VCaP (cell line): Measurements from ENCODE around the gene DERA.
"Not testable (repeated sequence)": the region's sequence is repeated elsewhere in the genome, so short reads cannot be mapped to it uniquely, and the experiment has no call there.

Experiments used
- H3K27ac ChIP-seq: fragments of 450-650 bp; 2 replicates; pipeline ENCODE4 v1.5.1; 2017
- TF ChIP-seq, protein P1 (sequence below): fragments of 450-650 bp; conservative IDR thresholded peaks from 2 replicates; pipeline ENCODE4 v1.5.1; 2017; ENCODE audit warnings: mild to moderate bottlenecking, moderate library complexity

The DERA gene

DNA sequence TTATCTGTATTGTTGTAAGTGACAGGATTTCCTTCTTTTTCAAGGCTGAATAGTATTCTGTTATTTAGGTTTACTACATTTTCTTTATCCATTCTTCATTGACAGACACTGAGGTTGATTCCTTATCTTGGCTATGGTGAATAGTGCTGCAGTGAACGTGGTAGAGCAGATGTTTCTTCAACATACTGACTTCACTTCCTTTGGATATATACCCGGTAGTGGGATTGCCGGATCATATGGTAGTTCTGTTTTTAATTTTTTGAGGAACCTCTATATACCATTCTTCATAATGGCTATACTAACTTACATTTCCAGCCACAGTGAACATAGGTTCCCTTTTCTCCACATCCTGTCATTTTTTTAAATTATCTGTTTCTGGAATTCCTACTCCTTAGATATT is 21.8 kb downstream of the DERA start:
- TF ChIP-seq, protein P1, sequence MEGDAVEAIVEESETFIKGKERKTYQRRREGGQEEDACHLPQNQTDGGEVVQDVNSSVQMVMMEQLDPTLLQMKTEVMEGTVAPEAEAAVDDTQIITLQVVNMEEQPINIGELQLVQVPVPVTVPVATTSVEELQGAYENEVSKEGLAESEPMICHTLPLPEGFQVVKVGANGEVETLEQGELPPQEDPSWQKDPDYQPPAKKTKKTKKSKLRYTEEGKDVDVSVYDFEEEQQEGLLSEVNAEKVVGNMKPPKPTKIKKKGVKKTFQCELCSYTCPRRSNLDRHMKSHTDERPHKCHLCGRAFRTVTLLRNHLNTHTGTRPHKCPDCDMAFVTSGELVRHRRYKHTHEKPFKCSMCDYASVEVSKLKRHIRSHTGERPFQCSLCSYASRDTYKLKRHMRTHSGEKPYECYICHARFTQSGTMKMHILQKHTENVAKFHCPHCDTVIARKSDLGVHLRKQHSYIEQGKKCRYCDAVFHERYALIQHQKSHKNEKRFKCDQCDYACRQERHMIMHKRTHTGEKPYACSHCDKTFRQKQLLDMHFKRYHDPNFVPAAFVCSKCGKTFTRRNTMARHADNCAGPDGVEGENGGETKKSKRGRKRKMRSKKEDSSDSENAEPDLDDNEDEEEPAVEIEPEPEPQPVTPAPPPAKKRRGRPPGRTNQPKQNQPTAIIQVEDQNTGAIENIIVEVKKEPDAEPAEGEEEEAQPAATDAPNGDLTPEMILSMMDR: no peak
- H3K27ac ChIP-seq: no peak overlapping the region

DNA sequence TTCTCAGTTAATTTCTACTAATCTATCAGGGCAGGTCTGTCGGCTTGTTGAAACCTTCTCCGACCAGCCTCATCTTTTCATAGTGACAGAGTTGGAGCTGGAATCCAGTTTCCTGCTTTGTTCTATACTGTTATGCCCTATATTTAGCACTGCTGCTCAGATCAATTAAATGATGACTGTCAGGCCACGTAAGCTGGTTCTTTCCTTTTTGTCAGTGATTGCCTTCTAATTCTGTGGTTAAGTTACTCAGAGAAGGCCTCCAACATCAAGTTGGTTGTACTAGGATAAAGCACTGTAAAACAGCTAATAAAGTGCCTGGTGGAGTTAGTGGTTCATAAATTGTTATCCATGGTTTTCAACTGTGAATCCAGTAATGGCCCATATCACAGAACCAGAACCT is 22.6 kb downstream of the DERA start:
- TF ChIP-seq, protein P1: no peak
- no peak overlapping the region for H3K27ac ChIP-seq

DNA sequence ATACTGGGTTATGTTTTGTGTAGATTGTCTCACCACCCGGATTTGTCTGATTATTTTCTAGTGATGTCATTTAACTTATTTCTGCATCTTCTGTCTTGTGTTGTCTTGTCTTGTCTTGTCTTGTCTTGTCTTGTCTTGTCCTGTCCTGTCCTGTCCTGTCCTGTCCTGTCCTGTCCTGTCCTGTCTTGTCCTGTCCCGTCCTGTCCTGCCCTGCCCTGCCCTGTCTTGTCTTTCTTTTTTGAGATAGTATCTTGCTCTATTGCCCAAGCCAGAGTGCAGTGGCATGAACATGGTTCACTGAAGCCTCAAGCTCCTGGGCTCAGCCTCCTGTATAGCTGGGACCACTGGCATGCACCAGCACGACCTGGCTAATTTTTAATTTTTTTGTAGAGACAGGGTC is 25.6 kb downstream of the DERA start:
- H3K27ac ChIP-seq: no peak overlapping the region
- TF ChIP-seq, protein P1: no peak

DNA sequence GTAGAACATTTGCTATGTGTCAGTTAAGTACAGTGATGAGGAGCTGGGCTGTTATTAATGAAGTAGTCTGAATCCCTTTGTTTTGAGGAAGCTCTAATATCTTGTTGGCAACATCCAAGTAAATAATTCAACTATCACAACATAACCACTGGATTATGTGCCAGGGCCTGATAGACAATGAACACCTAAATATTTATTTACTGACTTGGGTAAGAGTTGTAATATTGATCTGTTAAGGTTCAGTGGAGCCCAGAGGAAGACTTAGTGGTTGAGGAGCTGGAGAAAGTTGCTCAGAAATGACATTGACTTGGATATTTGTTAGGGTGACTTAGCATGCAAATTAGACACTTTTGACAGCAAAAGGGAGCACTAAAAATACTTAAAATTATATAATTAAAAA is 26.8 kb downstream of the DERA start:
- TF ChIP-seq, protein P1: no peak
- H3K27ac ChIP-seq: no peak overlapping the region

DNA sequence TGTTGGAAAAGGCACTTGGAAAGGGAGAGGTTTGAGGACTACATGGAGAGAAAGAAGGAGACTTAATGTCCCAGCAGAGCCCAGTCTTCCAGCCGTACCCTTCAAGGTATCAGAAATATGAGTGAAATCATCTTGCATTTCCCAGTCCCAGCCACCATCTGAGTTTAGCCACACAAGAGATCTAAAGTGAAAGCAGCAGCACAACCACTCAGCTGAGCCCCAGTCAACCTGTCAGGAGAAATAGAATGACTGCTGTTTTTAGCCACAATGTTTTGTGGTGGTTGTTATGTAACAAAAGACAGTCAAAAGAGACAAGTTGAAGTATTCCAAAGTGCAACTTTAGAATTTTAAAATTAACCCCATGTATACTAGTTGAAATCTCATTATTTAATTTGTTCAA is 28.0 kb downstream of the DERA start:
- no peak overlapping the region for H3K27ac ChIP-seq
- TF ChIP-seq, protein P1: no peak

DNA sequence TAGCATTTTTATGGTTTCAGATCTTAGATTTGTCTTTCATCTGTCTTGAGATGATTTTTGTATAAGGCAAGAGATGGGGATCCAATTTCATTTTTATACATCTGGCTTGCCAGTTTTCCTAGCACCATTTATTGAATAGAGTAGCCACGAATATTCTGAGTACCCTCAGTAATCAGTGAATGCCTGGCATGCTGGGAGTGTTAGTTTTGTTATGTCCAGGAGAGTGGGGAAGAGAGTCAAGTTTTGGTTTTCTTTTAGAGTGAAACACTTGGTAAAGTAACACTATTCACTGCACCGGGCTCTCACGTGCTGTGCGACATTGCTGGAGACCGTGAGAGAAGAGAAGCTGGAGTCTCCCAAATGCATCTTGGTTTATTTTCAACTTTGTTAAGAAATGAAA is 31.3 kb downstream of the DERA start:
- H3K27ac ChIP-seq: no peak overlapping the region

DNA sequence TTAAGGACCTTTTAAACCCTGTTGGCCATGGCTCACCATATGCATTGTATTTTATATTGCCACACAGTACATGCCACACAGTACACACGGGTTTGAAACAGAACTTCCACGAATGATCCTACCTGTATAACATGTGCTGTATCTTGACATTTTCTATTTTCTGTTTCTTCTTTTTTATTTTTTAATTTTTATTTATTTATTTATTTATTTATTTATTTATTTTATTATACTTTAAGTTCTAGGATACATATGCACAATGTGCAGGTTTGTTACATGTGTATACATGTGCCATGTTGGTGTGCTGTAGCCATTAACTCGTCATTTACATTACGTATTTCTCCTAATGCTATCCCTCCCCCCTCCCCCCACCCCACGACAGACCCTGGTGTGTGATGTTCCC is 32.4 kb downstream of the DERA start:
- H3K27ac ChIP-seq: not testable (repeated sequence)

More for the DNA sequence above, 31.3 kb downstream of the DERA start:
- TF ChIP-seq, protein P1: no peak

DNA sequence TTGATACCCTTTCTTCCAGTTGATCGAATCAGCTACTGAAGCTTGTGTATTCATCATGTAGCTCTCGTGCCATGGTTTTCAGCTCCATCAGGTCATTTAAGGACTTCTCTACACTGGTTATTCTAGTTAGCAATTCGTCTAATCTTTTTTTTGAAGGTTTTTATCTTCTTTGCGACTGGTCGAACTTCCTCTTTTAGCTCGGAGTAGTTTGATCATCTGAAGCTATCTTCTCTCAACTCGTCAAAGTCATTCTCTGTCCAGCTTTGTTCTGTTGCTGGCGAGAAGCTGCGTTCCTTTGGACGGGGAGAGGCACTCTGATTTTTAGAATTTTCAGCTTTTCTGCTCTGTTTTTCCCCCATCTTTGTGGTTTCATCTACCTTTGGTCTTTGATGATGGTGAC is 37.3 kb downstream of the DERA start:
- not testable (repeated sequence) for H3K27ac ChIP-seq

DNA sequence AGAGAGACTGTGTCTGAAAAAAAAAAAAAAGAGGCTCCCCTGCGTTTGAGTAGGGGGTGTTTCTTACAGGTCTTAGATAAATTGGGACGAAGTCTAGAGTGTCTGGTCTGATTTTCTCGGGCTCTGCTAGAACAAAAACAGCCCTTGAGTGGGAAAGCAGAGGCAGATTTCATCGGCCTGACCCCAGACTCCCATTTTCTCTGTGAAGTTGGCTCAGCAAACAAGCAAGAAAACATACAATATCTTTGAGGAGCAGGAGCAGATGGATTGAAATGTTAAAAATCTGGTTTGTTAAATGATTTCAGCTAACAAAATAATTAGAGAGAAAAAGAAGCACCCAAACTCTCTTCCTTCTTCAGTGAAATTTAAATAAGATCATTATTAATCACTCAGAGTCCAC is 44.1 kb downstream of the DERA start:
- TF ChIP-seq, protein P1: no peak
- H3K27ac ChIP-seq: no peak overlapping the region
